HFFc6 (cell line): ENCODE data around the gene SLC4A8. TPM values are rescaled to one million over a fixed set of nuclear protein-coding genes. Genes with fewer than 3 reads are reported as not detected.

Experiments
- DNase-seq: peaks from one replicate; pipeline ENCODE4 v3.0.0-alpha.2; 2018
- H3K27ac Mint-ChIP-seq: 2 replicates; pipeline ENCODE4 v1.8.0; 2020; ENCODE audit warnings: mild to moderate bottlenecking, mixed read lengths
- H3K27me3 Mint-ChIP-seq: 2 replicates; pipeline ENCODE4 v1.8.0; 2021; ENCODE audit warnings: mild to moderate bottlenecking, moderate library complexity, mixed read lengths; ENCODE audit not compliant: insufficient read depth
- H3K36me3 Mint-ChIP-seq: 2 replicates; pipeline ENCODE4 v1.8.0; 2021; ENCODE audit warnings: low read depth, mixed read lengths
- H3K4me1 Mint-ChIP-seq: 2 replicates; pipeline ENCODE4 v1.8.0; 2020; ENCODE audit warnings: low read depth, mixed read lengths
- H3K4me3 Mint-ChIP-seq: 2 replicates; pipeline ENCODE4 v1.8.0; 2020; ENCODE audit warnings: mild to moderate bottlenecking, moderate library complexity, mixed read lengths
- H3K9me3 Mint-ChIP-seq: 2 replicates; pipeline ENCODE4 v1.8.0; 2020; ENCODE audit warnings: mild to moderate bottlenecking, mixed read lengths
- total RNA-seq, 6 experiments: library from RNA; stranded (reverse); fragmentation: NEBNext Ultra II Directional; extraction: Animal tissue kit (Norgen Biotek cat#: 25700); gene quantifications; 2 replicates in 1 of 6; 3 replicates in 5 of 6; pipeline ENCODE4 v1.2.3, GENCODE V29; 2021
- TF ChIP-seq, protein P1 (sequence below): fragments of 200-600 bp; sonication (generic); IDR thresholded peaks from 2 replicates; pipeline ENCODE4 v1.5.0; 2021; ENCODE audit warnings: antibody characterized with exemption, mild to moderate bottlenecking

The SLC4A8 gene
- total RNA-seq, 6 experiments from 2014 or later, result 10.2 to 21.9 (median 14.4) TPM

GRCh38 chr12:51546097-51546496 is 121.5 kb downstream of the SLC4A8 start:
- Mint-ChIP-seq H3K4me3 (no peak overlapping the region), H3K9me3 (no peaks in the 10 kb centered on the region), H3K27me3 (peaks cover 2% of the 10 kb centered on the region; the same call in 1 of the 2 replicates), H3K36me3 (peaks cover 9% of the 10 kb centered on the region; the same call in 1 of the 2 replicates), H3K4me1 (peaks cover 19% of the 10 kb centered on the region), H3K27ac (no peak overlapping the region)
- DNase-seq, result no peak
- TF ChIP-seq, protein P1, sequence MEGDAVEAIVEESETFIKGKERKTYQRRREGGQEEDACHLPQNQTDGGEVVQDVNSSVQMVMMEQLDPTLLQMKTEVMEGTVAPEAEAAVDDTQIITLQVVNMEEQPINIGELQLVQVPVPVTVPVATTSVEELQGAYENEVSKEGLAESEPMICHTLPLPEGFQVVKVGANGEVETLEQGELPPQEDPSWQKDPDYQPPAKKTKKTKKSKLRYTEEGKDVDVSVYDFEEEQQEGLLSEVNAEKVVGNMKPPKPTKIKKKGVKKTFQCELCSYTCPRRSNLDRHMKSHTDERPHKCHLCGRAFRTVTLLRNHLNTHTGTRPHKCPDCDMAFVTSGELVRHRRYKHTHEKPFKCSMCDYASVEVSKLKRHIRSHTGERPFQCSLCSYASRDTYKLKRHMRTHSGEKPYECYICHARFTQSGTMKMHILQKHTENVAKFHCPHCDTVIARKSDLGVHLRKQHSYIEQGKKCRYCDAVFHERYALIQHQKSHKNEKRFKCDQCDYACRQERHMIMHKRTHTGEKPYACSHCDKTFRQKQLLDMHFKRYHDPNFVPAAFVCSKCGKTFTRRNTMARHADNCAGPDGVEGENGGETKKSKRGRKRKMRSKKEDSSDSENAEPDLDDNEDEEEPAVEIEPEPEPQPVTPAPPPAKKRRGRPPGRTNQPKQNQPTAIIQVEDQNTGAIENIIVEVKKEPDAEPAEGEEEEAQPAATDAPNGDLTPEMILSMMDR, result no peak

DNA sequence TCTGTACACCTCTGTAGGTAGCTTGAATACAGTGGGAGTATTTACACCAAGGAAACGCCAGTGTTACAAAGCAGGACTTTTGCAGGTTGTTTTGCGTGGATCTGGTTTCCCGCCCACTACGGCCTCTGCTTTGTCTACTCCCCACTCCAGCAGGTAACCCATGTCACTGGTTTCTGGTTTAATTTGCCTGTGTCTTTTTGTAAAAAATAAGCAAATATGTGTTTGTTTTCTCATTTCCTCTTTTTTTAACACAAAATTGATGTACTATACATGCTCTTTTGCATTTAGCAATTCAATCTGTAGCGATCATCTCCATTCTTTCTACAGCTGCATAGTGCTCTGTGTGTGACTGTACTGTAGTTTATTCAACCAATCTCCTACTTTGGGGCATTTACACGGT is 123.0 kb downstream of the SLC4A8 start:
- DNase-seq, result no peak
- TF ChIP-seq, protein P1, result no peak
- H3K4me3 Mint-ChIP-seq, result no peak overlapping the region
- peaks cover 2% of the 10 kb centered on the region; the same call in 1 of the 2 replicates for H3K27me3 Mint-ChIP-seq
- peaks cover 5% of the 10 kb centered on the region; the same call in 1 of the 2 replicates for H3K36me3 Mint-ChIP-seq
- H3K4me1 Mint-ChIP-seq, result peaks cover 18% of the 10 kb centered on the region
- no peak overlapping the region for H3K27ac Mint-ChIP-seq
- no peaks in the 10 kb centered on the region for H3K9me3 Mint-ChIP-seq

DNA sequence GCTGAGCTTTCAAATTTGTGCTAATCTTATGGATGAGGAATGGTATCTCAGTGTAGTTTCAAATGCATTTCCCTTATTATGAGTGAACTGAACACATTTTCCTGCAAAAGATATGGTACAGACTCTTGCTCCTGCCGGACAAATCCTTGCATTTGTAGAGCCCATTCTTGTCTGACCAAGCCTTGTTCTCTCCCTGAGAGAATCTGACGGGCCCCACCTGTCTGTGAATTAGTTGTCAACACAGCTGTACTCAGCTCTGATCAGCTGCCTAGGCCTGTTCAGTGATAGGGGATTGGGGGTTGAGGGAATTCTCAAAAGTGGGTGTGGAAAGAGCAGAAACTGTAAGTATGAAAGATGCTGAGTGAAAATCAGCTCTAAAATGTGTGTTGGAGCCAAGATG is 123.6 kb downstream of the SLC4A8 start:
- peaks cover 2% of the 10 kb centered on the region; the same call in 1 of the 2 replicates for H3K27me3 Mint-ChIP-seq
- H3K27ac Mint-ChIP-seq, result no peak overlapping the region

DNA sequence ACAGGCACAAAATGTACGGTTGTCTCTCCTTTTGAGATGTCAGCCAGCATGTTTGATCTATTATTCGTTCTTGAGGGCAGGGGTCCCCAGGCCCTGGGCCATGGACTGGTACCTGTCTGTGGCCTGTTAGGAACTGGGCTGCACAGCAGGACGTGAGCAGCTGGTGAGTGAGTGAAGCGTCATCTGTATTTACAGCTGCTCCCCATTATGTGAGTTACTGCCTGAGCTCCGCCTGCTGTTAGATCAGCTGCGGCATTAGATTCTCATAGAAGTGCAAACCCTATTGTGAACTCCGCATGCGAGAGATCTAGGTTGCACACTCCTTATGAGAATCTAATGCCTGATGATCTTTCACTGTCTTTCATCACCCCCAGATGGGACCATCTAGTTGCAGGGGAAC is 125.0 kb downstream of the SLC4A8 start:
- H3K27me3 Mint-ChIP-seq, result peaks cover 2% of the 10 kb centered on the region; the same call in 1 of the 2 replicates
- DNase-seq, result no peak
- TF ChIP-seq, protein P1, result no peak
- no peak overlapping the region for H3K27ac Mint-ChIP-seq
- no peaks in the 10 kb centered on the region for H3K9me3 Mint-ChIP-seq
- H3K4me1 Mint-ChIP-seq, result peaks cover 18% of the 10 kb centered on the region
- no peak overlapping the region for H3K4me3 Mint-ChIP-seq
- peaks cover 8% of the 10 kb centered on the region for H3K36me3 Mint-ChIP-seq

More for the DNA sequence above, 123.6 kb downstream of the SLC4A8 start:
- H3K4me1 Mint-ChIP-seq, result peaks cover 18% of the 10 kb centered on the region
- peaks cover 5% of the 10 kb centered on the region; the same call in 1 of the 2 replicates for H3K36me3 Mint-ChIP-seq
- TF ChIP-seq, protein P1, result no peak
- DNase-seq, result no peak
- no peak overlapping the region for H3K4me3 Mint-ChIP-seq
- no peaks in the 10 kb centered on the region for H3K9me3 Mint-ChIP-seq

Other genes starting within 250 kb of the SLC4A8 start
- gene POU6F1, start 206.8 kb upstream of the SLC4A8 start, total RNA-seq, result 1 to 10 TPM; 3.6 to 5.8 (median 4.2) TPM
- 100 to 1,000 TPM in 4 of 6 experiments, 10 to 100 TPM in 2; 84.7 to 137 (median 117) TPM for gene DAZAP2, start 186.0 kb upstream of the SLC4A8 start, total RNA-seq
- 10 to 100 TPM; 30.0 to 43.5 (median 32.5) TPM for gene SMAGP, start 154.4 kb upstream of the SLC4A8 start, total RNA-seq
- gene BIN2, start 100.7 kb upstream of the SLC4A8 start, total RNA-seq, result not detected
- not detected for gene CELA1, start 78.2 kb upstream of the SLC4A8 start, total RNA-seq
- 10 to 100 TPM; 68.2 to 93.9 (median 71.7) TPM for gene GALNT6, start 33.4 kb upstream of the SLC4A8 start, total RNA-seq
- gene SCN8A, start 166.4 kb downstream of the SLC4A8 start, total RNA-seq, result 10 to 100 TPM; 13.4 to 16.0 (median 15.3) TPM